Measurements from ENCODE around the gene LRRK1. TPM values are rescaled to one million over a fixed set of nuclear protein-coding genes. Genes with fewer than 3 reads are reported as not detected.
A peak's percentile ranks its signal among the peaks of the same experiment; 100 is the strongest.
"Not testable (repeated sequence)": the region's sequence is repeated elsewhere in the genome, so short reads cannot be mapped to it uniquely, and the experiment has no call there.

LRRK1 gene
- total RNA-seq, 1 experiment from 2014 or later, result 1.0 TPM

DNA sequence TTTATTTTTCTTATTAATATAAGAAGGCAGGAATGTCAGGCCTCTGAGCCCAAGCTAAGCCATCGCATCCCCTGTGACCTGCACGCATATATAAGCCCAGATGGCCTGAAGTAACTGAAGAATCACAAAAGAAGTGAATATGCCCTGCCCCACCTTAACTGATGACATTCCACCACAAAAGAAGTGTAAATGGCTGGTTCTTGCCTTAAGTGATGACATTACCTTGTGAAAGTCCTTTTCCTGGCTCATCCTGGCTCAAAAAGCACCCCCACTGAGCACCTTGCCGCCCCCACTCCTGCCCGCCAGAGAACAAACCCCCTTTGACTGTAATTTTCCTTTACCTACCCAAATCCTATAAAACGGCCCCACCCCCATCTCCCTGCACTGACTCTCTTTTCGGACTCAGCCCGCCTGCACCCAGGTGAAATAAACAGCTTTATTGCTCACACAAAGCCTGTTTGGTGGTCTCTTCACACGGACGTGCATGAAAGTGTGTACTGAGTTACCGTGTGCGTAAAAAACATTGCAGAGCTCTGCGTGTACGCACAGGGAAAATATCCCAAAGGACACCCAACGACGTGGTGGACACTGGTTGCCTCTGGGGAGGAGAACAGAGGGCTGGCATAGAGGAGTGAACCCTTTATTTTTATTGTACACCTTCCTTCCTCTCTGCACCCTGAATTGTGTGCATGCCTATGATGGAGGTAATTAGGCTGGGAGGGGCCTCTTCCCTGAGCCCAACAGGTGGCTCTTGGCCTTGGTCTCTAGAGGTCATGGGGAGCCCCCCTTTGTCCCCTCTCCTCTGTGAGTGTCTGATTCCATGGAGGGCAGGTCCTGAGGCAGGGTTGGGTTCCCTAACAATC is 158.9 kb downstream of the LRRK1 start:
- DNase-seq (ENCODE audit: low read depth, low spot score); in situ Hi-C loops (cut with HindIII; ENCODE audit: low pct_unique_long_range_greater_than_20kb, low sequenced_read_pairs): not testable (repeated sequence)

DNA sequence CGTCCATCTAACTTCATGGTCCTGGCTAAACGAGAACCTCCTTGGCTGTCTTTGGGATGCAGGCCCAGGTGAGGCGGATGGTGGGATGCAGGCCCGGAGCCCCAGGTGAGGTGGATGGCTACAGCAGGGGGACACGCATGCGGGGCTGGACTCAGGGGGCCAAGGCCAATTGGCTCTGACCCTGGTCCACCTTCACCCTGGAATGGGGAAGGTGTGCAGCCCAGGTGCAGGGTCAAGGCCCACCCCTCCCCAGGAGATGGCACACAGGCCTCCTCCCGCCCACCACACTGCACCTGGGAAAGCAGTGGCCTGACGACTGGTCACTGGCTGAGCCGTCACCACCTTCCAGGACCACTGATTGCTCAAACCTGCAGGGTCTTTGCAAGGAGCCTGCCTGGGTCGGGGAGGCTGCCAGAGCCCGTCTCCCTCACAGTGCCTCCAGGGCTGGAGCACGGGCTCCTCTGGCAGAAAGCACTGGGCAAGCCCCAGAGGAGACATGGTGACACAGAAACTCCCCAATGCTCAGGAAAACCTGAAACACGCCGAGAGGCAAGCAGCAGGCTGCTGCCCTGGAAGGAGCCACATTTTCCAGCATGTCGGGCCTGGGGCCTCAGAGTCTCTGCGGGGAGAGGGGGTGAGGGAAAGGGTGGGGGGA is 159.6 kb downstream of the LRRK1 start:
- no peak for DNase-seq (ENCODE audit: low read depth, low spot score)
- in situ Hi-C loops (cut with HindIII; ENCODE audit: low pct_unique_long_range_greater_than_20kb, low sequenced_read_pairs), result no loop called here

DNA sequence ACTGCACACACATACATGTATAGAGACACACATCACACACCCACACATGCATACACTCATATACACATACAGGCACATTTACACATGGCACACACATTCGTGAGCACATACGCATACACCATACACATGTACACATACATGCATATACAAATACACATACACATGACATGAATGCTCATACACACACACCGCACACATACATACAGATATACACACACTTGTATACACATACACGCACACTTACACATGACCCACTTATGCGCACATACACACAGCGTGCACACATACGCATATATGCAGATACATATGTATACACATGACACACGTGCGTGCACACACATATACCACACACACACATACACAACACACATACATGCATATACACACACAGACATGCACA is 162.7 kb downstream of the LRRK1 start:
- in situ Hi-C loops (cut with HindIII; ENCODE audit: low pct_unique_long_range_greater_than_20kb, low sequenced_read_pairs), result no loop called here
- DNase-seq (ENCODE audit: low read depth, low spot score), result no peak

DNA sequence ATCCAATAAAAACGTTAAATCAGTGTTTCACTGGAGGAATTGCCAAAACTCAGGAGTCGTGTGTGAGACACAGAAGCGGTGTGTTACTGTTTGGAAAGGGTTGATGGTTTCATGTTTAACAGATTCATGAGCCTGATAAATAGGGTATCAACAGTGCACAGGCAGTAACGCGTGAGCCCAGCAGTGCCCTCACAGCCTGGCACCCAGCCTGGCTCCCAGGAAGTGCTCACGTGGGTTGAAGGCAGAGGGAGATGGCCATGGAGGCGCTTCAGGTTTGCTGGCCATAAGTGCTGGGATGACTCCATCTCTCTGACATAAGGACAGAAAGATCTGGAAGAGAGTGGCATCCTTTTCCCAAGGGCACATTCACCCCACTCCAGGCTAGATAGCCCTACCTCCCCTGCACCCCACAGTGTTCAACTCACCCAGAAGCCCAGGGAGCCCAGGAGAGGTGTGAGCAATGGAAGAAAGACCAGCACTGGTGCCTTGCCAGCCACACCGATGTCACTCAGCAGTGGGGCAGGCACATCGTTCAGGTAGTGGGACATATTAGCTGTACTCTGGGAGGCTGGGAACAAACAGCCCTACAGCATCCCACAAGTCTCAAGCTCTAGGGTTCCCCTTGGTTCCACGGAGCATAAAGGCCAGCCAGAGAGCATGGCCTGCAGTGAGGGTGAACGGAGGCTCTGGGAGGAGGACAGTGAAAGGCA is 164.3 kb downstream of the LRRK1 start:
- DNase-seq (ENCODE audit: low read depth, low spot score), result no peak
- in situ Hi-C loops (cut with HindIII; ENCODE audit: low pct_unique_long_range_greater_than_20kb, low sequenced_read_pairs), result no loop called here

DNA sequence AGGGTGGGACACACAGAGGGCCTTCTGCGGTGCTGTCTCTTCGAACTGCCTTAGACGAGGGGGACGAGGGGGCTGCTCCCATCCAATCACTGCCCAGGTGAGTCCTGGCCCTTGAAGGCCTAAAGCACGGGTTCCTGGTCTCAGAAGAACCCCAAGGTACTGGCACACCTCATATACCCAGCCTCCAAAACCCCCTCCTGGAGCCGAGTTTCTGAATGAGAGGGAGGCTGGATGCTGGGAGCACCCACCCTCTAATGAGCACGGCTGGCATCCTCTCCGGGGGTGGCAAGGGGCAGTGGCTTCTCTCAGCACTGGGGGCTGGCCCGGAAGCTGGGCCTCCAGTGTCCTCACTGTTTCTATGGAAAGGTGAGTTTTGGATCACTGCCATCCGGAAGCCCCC is 165.6 kb downstream of the LRRK1 start:
- in situ Hi-C loops (cut with HindIII; ENCODE audit: low pct_unique_long_range_greater_than_20kb, low sequenced_read_pairs), result no loop called here
- no peak for DNase-seq (ENCODE audit: low read depth, low spot score)

DNA sequence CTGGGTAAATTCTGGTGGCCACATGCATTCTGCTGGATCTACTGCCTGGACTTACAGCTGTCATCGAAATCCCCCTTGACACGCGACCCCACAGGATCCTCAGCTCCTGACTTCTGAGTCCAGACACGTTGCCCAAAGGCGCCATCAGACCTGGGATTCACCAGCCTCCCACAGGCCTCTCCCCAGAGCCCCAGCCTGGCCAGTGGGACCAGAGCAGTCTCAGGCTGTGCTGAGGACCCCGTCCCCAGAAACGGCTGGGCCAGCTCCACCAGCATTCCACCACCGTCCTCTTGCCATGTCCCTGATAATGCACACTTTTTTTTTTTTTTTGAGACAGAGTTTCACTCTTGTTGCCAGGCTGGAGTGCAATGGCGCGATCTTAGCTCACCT is 166.1 kb downstream of the LRRK1 start:
- in situ Hi-C loops (cut with HindIII; ENCODE audit: low pct_unique_long_range_greater_than_20kb, low sequenced_read_pairs), result no loop called here

DNA sequence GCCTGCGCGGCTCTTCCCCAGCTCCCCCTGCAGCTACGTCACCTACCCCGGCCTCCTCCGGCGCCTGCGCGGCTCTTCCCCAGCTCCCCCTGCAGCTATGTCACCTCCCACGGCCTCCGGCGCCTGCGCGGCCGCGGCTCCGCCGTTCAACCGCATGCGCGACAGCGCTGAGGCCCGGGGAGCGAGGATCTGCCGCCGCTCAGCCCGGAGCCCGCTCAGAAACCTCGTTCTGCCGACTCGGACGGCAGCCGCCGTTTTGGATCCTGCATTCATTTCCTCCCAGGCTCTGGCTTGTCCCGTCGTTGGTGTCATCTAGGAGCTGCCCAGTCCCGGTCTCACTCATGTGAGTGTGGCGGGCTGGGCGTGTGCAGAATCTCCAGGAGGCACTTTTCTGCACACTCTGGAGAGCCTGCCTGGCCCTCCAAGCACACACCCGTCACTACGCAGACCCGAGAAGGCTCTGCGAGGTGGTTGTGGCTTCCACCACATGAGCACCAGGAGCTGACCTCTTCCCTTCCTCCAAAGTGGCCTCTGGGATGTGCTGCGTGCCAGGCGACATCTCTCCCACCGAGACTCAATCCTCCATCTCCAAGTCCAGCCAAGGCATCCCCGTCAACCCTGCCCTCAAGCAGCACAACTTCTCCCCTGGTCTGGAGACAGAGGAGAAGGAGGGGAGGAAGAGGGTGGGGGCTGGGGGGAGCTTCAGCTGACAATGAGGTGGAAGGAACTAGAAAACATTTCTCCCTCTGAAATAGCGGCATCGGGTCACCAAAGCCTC is 167.4 kb downstream of the LRRK1 start:
- in situ Hi-C loops (cut with HindIII; ENCODE audit: low pct_unique_long_range_greater_than_20kb, low sequenced_read_pairs), result no loop called here
- DNase-seq (ENCODE audit: low read depth, low spot score), result no peak

More for the DNA sequence above, 166.1 kb downstream of the LRRK1 start:
- DNase-seq (ENCODE audit: low read depth, low spot score), result no peak

DNA sequence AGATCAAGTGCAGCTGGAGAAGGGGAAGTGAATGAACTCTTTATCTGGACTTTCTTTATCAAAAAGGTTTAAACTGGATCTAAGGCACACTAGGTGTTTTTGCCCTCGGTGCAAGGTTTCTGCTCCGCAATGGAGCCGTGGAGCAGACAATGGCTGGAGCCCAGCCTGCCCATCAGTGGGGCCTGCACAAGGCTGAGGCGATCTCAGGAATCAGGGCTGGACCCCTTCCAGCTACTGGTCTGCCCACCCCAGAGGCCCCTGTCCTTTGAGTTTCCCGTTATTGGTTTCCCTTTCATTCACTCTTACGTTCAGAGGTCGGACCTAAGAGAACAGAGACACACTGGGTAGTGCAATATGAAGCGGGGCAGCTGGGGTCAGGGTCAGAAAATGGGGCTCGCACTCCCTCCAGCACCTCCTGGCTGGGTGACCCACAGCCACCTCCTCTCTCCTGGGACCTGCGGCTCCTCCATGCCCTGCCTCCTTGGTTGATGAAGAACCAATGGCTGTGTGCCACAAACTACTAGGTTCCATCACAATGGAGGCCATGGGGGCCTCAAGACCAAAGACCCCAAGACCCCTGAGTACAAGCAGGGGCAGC is 168.1 kb downstream of the LRRK1 start:
- in situ Hi-C loops (cut with HindIII; ENCODE audit: low pct_unique_long_range_greater_than_20kb, low sequenced_read_pairs), result no loop called here
- no peak for DNase-seq (ENCODE audit: low read depth, low spot score)

DNA sequence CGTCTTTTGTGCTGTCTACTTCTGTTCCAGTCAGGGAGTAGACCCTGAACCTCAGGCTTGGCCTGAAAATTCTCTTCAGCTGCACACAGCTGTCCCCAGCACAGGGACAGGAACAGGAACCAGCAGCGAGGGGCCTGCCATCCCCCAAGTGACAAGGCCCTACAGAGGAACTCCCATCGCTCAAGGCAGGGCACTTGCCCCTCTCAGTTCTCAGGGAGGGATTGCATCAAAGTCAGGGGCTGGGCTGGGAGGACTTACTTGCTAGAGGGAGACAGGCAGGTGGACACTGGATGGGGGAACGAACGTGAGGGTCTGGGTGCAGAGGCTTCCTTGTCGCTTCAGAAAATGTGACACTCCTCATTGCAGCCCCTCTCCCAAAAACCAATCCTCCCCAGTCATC is 169.1 kb downstream of the LRRK1 start:
- DNase-seq (ENCODE audit: low read depth, low spot score), result no peak
- in situ Hi-C loops (cut with HindIII; ENCODE audit: low pct_unique_long_range_greater_than_20kb, low sequenced_read_pairs), result no loop called here

DNA sequence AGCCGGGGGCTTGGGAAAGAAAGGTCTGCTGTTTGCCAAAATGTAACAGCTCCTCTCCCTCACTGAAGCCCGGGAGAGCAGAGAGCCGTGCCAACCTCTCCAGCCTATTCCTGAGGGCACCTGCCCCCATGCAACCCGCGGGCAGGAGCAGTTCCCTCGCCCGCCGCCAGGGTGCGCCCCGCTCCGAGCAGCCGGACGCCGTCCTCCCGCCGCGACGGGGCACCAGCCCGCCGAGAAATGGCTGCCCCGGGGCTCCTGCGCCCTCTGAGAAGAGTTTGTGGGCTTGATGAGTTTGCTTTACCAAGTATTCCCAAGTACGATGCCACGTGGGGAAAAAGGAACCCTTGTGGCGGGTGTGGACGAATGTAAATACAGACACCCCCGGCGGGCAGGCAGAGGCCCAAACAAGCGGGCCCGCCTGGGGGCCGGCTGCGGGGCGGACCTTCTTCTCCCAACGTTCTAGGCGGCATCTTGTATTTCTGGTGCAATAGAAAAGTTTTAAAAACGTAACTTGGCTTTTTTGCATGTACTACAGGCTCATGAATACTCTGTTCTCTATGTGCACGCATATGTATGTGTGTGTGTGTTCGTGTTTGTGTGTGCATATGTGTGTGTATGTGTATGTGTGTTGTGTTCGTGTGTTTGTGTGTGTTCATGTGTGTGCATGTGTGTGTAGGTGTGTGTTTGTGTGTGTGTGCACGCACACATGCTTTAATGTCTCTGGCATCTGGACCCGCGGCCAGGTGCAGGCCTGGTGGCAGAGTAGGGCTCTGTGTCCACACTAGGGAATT is 169.8 kb downstream of the LRRK1 start:
- peak; percentile 48 for DNase-seq (ENCODE audit: low read depth, low spot score)
- in situ Hi-C loops (cut with HindIII; ENCODE audit: low pct_unique_long_range_greater_than_20kb, low sequenced_read_pairs), result no loop called here

DNA sequence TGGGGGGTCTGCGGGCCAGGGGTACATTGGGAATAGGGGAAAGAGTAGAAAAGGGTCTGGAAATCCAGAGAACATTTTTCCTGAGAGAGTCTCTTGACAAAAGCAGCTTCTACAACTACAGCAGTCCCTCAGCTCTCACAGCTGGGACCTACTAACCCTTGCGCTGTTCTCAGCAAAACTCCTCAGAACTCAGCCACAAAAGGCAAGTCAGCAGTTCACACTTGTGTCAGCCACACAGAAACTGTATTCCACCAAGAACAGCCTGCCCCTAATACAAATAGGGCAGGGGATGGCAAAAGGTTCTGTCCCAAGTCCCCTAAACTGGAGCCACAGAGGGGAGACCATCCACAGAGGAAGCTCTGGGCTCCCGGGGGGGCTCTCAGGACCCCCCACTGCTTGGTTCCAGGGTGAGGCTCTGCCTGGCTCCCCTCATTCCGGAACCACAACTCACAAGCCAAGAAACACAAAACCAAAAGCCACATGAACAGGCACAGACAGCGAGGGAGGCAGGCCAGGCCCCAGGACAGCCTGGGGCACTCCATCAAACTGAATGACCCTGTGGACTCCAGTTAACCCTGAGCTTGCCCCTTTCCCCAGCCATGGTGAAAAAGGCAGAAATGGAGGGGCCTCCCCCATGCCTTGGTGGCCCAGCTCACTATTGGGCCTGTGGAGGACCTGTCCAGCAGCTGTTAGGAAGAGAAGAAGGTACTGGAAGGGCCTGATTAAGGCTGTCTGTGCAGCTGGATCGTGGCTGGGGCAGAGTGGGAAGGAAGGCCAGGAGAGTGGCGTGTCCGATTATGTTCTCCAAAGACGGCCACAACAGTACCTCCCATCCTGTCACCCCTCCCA is 170.6 kb downstream of the LRRK1 start:
- in situ Hi-C loops (cut with HindIII; ENCODE audit: low pct_unique_long_range_greater_than_20kb, low sequenced_read_pairs), result loop anchor here (10.0 kb wide), 1 partner anchor 115 kb away; no protein-coding TSS in a partner anchor
- DNase-seq (ENCODE audit: low read depth, low spot score), result no peak

DNA sequence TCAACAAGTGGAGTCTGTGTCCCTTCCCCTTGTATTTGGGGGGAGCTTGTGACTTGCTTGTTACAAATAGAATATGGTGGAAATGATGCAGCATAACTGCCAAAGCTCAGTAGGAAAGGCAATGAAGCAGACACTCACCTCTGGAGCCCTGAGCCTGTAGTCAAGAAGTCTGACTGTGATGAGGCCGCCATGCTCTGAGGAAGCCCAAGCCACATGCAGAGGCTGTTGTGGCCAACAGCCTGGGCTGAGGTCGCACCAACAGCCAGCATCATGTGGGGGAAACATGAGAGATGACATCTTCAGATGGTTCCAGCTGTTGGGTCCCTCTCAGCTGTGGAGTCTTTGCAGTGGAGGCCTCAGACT is 171.3 kb downstream of the LRRK1 start:
- no peak for DNase-seq (ENCODE audit: low read depth, low spot score)
- in situ Hi-C loops (cut with HindIII; ENCODE audit: low pct_unique_long_range_greater_than_20kb, low sequenced_read_pairs), result loop anchor here (10.0 kb wide), 1 partner anchor 114 kb away; no protein-coding TSS in a partner anchor

DNA sequence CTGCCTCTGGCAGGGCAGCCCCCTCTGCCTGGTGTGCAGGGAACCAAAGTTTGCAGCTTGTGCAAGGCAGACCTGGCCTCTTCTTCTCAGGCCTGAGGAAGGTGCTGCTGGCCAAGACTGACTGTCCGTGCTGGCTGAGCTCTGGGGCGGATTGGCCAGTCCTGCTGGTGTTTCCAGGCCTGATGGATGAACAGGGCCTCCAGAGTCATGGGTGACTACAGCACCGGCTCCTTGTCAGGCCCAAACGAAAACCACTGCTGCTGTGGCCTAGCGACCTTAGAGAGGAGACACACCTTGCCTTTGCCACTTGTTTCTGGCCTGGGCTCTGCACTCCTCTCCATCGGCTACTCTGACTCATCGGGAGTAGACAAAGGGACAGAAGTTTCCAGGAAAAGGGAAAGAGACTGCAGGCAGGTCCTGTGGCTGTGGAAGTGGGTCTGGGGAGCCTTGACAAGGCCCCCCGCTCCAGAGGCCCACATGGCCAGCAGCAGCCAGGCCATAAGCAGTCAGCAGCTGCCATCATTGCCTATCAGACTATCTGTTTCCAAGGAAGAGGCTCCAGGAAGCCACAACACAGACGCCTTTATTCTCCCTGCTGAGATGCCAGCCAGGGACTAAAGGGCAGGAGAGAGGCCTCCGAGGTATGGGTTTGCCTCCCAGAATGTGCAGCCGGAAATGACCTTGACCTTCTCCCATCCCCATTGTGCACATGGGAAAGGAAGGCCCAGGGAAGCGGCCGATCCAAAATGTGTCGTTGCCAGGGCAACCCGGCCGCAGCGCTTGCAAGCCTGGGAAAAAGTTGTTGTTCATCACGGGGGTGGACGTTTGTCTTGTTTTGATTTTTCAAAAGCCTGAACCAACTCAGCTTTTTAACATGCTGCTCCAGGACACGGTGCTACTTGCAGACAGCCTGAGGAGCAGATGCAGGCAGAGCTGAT is 172.2 kb downstream of the LRRK1 start:
- in situ Hi-C loops (cut with HindIII; ENCODE audit: low pct_unique_long_range_greater_than_20kb, low sequenced_read_pairs), result loop anchor here (10.0 kb wide), 1 partner anchor 113 kb away; no protein-coding TSS in a partner anchor
- DNase-seq (ENCODE audit: low read depth, low spot score), result peak; percentile 93

DNA sequence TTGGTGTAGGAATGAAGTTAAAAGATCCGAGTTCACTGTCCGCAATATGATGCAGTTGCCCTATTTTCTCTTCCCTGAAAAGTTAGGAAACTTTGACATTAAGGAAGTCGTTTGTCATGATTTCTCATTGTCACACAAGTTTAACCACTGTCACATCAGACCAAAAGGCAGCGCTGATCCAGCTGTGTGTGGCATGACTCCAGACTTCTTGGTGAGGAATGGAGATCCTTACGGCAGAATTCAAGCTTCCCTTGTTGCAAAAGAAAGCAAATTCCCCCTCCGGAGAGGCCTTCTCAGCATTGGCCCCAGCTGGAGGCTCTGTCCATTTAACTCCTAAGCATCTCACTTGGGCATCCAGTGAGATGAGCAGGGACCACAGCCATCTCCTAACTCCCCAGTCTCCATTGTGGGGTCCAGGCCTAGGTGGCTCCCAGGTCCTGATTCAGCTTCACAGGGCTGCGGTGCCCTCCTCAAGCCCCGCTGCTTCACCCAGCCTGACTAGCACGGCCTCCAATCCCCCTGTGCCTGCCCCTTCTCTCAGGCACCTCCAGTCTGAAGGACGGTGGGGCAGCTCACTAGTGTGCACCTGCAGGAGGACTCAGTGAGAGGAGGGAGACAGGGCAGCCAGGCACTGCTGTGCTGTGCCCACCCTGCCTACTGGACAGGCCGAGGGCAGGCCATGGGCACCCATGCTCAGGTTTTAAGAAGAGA is 173.2 kb downstream of the LRRK1 start:
- in situ Hi-C loops (cut with HindIII; ENCODE audit: low pct_unique_long_range_greater_than_20kb, low sequenced_read_pairs), result loop anchor here (10.0 kb wide), 1 partner anchor 112 kb away; no protein-coding TSS in a partner anchor
- DNase-seq (ENCODE audit: low read depth, low spot score), result no peak
